NOMO-1 treated with dmso at 0.1 percent for 144 hours (cell line): ENCODE data around the gene EMX2.

ENCODE experiments used
- DNase-seq: peaks from one replicate; lab custom pipeline; 2025; ENCODE audit not compliant: unreplicated experiment; lab: John Stamatoyannopoulos, UW

Gene EMX2

DNA sequence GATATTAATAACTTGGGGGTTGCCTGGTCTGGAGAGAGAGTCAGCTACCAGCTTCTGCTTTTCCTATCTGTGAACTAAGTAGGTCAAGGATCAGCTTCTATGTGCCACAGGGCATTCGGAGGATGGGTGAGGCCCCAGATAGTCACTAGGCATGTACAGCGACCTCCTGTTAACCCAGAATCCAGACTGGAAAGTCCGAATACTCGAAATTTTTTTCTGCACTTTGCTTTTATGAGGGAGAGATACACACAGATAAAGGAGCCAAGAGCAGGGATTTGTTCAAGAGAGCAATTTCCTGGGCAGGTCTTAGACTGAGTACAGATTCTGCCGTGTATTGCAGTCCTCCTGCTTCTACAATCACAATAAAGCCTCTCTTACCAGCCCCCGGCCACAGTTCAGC is 54.2 kb downstream of the EMX2 start:
- DNase-seq = no peak

- DNase-seq = no peak
Measured at GRCh38 chr10:117597216-117597615, 54.7 kb downstream of the EMX2 start.
